HG03066 (cell line): Measurements from ENCODE around the gene DOK5.
A peak's percentile ranks its signal among the peaks of the same experiment; 100 is the strongest.

Experiments used
- ATAC-seq: cut with Tn5 transposase; IDR thresholded peaks from one replicate; pipeline ENCODE4 v1.9.1; 2021; ENCODE audit warnings: low read depth; ENCODE audit not compliant: unreplicated experiment

Gene DOK5

GRCh38 chr20:54640800-54641199, 165.4 kb downstream of the DOK5 start:
- ATAC-seq, result no peak

GRCh38 chr20:54642864-54643667, 167.7 kb downstream of the DOK5 start:
- no peak for ATAC-seq

- no peak for ATAC-seq
Measured at GRCh38 chr20:54643761-54644160, 168.4 kb downstream of the DOK5 start.

- no peak for ATAC-seq
Measured at GRCh38 chr20:54645445-54646155, 170.2 kb downstream of the DOK5 start.

GRCh38 chr20:54646156-54646517, 170.7 kb downstream of the DOK5 start:
- ATAC-seq, result no peak

GRCh38 chr20:54648421-54649142, 173.2 kb downstream of the DOK5 start:
- no peak for ATAC-seq

- no peak for ATAC-seq
Measured at GRCh38 chr20:54649511-54649962, 174.1 kb downstream of the DOK5 start.

- ATAC-seq, result no peak
Measured at GRCh38 chr20:54650052-54650719, 174.8 kb downstream of the DOK5 start.

GRCh38 chr20:54651252-54651651, 175.9 kb downstream of the DOK5 start:
- no peak for ATAC-seq

- no peak for ATAC-seq
Measured at GRCh38 chr20:54654450-54654849, 179.1 kb downstream of the DOK5 start.

GRCh38 chr20:54657268-54657826, 182.0 kb downstream of the DOK5 start:
- no peak for ATAC-seq

GRCh38 chr20:54658525-54658924, 183.1 kb downstream of the DOK5 start:
- no peak for ATAC-seq

GRCh38 chr20:54661265-54661664, 185.9 kb downstream of the DOK5 start:
- ATAC-seq, result no peak

GRCh38 chr20:54661880-54662465, 186.6 kb downstream of the DOK5 start:
- no peak for ATAC-seq

GRCh38 chr20:54665812-54666211, 190.4 kb downstream of the DOK5 start:
- ATAC-seq, result no peak

GRCh38 chr20:54668271-54669039, 193.1 kb downstream of the DOK5 start:
- ATAC-seq, result peak; percentile 62

GRCh38 chr20:54669040-54669363, 193.6 kb downstream of the DOK5 start:
- no peak for ATAC-seq

- ATAC-seq, result no peak
Measured at GRCh38 chr20:54678253-54678652, 202.9 kb downstream of the DOK5 start.

GRCh38 chr20:54680439-54680838, 205.0 kb downstream of the DOK5 start:
- no peak for ATAC-seq
